NCI-H1436 (cell line): Measurements from ENCODE around the gene GLIS1.

Source experiments
- DNase-seq: peaks from one replicate; lab custom pipeline; 2025; lab: John Stamatoyannopoulos, UW

GLIS1 gene

DNA sequence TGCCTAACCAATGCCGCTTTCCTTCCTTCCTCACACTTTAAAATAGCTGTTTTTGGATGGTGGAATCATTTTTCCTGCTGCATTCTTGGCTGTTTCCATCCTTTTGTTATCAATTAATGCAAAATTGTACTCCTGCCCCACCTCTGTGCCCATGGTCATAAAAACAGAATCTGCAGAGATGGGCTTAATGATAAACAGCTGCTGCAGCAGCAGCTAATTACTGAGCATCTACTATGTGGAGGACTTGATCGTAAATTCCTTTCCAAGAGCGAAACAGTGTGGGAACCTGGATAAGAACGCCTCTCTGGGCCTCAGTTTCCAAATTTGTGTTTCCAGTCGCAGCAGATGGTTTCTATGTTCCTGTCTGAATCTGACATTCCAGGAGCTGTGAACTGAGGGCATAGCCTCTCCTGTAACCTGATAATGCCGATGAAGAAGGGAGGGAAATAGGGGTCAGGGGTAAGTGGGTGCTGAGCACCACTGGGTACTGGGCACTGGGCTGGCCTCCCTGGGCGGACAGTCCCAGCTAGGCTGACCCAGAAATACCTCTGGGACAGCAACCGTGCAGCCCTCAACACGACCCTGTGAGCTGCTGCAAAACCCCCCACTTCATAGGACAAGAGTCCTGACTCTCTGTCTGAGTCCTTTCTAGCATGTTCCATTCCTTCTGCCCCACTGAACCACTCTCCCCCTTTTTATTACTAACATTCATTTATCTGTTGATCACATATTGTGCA is 158.1 kb downstream of the GLIS1 start:
- DNase-seq, result no peak

DNA sequence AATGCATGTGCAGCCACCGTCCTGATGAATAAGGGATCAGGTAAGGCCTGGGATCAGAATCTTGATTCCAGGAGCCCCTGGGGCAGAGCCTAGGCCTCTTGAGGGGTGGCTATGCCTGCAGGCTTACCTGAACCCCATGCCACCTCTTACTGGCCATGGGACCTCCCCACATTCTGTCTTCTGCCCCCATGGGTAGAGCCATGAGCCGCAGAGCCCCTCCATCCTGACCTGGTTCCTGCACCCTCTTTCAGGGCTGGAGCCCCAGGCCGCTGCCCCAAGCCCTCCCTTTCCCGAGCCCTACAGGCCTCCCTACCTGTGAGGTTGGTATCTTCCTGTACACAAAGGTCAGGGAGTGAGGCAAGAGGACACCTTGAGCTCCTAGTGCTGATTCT is 159.0 kb downstream of the GLIS1 start:
- DNase-seq, result no peak

DNA sequence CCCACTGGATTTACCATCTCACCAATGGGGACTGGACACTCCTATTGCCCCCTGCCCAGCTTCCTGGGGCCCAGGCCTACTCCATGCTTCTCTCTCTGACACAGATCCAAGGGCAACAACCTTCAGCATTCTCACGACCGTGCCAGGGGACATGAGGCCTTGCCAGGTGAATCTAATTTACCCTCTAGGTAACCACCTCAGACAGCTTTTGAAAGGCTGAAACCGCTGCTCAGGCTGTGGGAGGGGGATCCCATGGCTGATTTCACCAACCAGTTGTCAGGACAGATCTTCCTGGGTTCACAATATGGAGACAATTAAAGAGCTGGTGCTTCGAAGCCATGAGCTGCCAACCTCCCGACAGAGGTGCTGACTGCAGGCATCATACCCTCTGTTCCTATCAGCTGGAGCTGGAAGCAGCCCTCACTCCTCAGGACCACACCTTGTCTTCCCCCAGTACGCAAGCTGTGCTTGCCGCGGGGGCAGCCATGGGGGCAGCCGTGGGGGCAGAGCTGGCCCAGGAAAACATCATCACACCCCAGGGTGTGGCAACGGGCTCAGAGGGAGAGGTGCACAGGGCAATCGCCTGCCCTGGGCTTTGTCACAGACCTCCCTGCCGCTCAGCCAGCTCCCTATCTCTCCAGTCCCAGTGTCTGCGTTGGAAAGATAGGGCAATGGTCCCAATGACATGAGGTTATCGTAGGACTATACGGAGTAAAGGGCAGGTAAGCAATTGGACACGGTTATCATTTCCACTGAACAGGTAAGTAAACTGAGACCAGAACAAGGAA is 159.5 kb downstream of the GLIS1 start:
- no peak for DNase-seq

DNA sequence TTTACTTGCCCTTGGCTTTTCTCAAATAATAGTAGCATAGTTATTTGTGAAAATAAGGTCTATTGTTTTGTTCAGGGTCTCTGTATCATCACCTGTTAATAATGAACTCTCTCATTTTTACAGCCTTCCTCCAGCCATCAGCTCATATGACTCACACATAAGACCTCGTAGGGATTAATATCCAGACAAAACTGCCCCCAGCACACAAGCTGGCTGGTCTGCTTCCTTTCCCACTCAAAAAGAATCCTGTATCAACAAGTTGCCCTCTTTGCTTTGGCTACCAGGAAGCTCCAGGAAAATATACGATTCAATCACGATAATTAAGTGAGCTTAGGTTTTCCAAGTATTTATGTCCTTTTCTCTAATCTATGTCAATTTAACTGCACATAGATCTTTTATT is 160.6 kb downstream of the GLIS1 start:
- DNase-seq, result no peak

DNA sequence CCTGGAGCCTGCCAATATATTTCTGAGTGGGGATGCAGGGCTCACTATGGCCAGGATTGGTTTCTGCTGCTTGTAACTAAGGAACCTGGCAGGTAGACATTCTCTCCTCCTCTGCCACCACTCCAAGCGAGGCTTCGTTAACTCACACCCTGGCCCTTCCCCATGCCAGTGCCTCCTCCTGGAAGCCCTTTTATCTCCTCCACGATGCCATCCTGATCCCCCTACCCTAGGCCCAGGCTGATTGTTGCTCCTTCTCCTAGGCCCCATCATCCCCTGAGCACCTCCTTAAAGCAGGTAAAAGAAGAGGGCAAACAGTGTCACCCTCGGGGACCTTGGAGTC is 161.2 kb downstream of the GLIS1 start:
- no peak for DNase-seq

DNA sequence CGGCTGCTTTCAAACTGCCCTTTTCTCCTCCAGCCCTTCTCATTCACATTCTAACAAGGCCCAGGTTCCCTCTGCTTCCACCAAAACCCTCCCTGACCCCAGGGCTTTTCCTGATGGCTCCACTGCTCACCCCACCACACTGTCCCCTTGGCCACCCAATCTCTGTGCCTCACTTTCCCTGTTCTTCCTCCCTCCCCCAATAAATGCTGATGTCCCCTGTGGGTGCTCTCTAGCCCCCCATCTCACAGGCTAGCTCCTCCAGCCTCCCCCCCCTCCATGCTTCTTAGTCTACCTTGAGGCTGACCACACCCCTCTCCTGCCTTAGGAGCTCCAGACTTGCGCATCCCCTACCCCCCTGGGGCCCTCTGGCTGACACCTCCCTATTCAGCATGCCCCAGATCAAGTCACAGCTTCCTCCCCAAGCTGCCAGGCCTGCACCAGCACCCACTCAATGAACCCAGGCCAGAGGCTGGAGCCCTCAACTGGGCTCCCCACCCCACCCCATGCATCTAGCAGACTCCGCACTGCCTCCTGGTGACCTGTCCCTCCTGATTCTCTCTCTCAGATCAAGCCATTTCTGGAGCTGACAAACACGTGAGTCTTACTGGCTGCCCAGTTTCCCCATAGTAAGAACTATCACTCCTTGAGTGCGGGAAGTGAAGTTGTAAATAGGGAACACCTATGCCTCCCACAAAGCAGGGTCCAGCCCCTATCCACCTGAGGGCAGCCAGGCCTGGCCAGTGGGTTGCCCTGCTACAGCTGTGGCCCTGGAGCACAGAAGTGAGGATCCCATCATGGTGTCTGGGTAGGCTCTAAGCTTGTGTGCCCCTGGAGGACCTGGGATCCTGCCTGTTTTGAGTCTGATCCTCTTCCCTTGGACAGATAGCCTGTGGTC is 161.9 kb downstream of the GLIS1 start:
- no peak for DNase-seq

DNA sequence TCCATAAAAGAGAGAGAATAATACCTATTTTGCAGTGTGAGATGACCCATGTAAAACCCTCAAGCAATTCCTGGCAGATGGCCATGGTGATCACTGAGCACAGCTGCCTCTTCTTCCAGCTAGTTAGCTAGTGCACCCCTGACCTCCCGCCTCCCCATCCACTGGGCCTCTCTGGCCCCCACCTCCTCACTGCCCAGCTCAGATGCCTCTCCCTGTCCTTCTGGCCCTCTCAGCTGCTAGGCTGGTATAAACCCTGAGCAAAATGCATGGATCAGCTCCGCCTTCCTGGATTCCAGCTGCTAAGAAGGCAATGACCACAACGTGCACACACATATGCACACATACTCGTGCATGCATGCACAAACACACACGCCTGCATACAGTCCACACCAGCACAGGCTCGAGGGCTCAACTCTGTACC is 162.6 kb downstream of the GLIS1 start:
- DNase-seq, result no peak

DNA sequence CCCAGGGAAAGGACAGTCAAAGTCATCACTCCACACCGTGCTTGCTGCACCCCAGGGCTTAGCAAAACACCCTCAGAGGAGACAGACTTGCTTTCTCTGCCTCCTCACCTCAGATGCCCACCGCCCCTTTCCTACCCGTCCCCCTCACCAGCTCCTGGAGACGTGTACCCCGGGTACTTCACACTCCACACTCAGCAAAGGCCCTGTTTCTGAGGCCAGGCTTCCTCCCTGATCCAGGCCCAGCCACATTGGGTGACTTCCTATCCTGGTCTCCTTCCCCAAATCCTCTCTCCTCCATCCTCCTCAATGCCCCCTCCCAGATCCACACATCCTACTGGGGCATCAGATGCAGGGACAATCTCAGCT is 163.0 kb downstream of the GLIS1 start:
- DNase-seq, result no peak

DNA sequence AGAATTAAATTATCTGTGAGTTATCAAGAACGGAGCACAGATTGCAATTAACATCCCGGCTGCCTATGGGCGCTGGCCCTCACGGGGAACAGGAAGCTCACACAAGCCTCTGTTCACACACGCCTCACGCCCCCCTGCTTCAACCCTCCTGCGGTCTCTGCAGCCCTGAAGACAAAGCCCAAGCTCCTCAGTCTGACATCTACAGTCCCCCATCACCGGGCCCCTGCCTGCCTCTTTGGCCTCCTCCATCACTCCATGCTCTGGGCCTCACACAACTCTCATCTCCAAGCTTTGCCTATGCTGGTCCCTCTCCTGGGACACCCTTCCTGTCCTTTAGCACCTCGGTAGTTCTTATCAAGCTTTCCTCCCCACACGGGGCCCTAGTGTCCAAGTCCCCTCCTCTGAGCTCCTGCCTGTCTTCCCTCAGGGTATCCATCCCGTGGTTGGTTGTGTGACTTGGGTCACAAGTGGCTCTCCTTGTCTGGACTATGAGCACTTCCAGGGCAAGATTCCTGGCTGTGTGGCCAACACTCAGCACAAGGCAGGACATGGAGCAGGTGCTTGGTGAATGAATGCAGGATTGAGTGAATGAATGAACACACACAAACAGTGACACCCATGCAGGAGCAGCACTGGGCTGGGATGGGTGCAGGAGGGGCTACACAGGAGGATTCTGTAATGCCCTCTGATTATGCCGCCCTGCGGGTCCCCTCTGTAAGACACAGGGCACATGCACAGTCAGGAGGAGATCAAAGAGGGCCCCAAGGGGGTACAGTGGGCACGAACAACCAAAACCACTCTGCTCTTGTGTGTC is 163.6 kb downstream of the GLIS1 start:
- no peak for DNase-seq

DNA sequence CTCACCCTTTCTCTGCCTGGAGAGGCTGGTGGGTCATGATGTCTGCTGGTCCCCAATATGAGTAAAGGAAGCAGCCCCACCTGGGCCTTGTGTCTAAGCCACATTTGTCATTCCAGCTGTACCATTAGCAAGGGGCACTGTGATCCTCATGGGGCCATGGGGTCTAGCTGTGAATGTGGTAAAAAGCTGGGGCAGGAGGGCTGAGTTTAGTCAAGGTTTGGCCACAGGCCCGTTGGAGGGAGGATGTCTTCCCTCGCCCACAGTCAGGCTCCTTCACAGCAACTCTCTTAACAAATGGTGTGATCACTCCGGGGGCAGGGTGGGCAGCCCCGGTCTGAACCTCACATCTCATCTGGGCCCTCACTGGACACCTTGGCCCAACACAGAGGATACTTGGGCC is 164.3 kb downstream of the GLIS1 start:
- DNase-seq, result no peak

DNA sequence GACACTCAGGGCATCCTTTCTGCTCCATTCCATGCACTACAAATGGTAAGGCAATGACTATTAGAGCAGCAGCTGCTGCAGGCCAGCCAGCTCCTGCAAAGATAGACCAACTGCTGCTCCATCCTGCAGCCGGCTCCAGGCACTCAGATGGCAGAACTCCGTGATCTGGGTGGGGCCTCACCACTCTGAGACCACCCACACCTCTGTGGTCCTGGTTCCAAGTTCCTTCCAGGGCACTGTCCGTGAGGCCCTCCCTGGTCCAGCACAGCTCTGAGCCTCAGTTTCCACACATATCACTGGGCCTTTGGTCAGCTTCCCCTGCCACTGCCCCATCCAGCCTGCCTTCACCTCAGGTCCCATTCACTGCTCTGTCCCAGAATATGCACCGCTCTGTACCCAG is 165.0 kb downstream of the GLIS1 start:
- DNase-seq, result no peak

DNA sequence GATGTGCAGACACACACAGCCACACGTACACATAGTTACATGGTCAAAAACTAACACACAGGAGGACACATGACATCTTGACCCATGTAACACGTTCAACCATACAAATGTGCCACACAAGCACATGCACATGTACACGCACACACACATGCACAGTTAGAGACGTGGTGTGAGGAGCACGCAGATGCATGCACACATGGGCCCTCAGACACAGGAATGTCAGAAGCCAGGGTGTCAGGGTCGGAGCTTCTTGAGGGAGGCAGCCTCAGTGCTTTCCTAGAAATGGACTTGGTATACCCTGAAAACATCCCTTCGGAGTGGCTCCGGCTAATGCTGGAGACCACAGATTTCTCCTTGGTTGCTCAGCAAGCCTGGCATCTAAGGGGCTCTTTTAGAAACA is 165.4 kb downstream of the GLIS1 start:
- DNase-seq, result no peak

DNA sequence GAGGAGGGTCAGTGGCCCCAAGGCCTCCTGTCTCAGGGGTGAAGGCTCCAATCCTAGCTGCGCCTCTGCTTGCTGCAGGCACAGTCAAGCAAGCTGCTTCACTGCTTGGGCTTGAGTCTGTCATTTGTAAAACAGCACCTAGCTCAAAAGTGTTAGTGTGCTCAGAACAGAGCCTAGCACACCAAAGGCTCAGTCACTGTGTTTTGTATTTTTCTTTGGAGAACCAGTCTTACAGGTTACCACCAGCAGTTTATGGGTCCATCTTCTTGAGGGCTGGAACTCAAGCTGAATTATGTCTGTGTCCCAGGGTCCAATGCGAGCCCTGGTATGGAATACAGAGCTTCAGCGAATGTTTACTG is 166.2 kb downstream of the GLIS1 start:
- DNase-seq, result no peak

DNA sequence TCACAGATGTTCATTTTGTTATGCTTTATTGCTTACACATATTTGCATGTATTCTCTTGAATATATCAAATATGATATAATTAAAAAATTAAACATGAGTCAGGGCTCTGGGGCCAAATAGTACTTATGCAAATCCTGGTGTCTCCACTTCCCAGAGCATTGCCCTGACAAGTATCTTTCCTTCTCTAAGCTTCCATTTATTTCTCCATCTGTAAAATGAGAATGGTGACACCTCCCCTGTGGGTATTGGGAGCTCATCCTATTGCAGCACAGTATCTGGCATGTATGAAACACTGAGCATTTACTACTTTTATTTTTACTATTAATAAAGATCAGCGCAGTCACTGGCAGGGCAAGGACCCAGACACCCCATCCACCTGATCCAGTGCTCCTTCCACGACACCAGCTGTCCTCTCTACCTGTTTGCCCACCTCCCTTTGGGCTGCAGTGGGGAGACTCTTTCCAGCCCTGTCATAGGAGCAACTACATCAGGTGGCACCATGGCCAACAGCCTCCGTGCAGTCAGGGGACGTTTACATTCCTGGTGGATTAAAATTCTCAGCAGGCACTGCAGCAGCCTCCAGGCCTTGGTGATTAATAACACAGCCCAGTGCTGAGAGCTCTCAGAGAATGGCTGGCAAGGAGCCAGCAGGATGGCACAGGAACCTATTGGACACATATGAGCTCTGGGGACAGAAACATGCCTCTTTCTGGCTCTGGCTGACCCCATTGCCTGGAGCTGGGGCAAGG is 166.7 kb downstream of the GLIS1 start:
- peak; percentile 47 for DNase-seq

DNA sequence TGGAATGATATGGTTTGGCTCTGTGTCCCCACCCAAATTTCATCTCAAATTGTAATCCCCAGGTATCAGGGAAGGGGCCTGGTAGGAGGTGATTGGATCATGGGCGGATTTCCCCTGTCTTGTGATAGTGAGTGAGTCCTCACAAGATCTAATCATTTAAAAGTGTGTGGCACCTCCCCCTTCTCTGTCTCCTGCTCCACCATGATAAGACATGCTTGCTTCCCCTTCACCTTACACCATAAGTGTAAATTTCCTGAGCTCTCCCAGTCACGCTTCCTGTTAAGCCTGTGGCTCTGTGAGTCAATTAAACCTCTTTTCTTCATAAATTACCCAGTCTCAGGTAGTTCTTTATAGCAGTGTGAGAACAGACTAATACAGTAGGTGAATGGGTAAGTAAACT is 170.4 kb downstream of the GLIS1 start:
- no peak for DNase-seq

DNA sequence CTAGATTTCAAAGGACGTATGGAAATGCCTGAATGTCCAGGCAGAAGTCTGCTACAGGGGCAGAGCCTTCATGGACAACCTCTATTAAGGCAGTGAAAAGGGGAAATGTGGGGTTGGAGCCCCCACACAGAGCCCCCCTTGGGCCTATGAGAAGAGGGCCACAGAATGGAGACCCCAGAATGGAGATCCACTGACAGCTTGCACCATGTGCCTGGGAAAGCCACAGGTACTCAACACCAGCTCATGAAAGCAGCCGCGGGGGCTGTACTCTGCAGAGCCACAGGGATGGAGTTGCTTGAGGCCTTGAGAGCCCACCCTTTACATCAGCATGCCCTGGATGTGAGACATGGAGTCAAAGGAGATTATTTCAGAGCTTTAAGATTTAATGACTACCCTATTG is 171.1 kb downstream of the GLIS1 start:
- DNase-seq, result no peak

DNA sequence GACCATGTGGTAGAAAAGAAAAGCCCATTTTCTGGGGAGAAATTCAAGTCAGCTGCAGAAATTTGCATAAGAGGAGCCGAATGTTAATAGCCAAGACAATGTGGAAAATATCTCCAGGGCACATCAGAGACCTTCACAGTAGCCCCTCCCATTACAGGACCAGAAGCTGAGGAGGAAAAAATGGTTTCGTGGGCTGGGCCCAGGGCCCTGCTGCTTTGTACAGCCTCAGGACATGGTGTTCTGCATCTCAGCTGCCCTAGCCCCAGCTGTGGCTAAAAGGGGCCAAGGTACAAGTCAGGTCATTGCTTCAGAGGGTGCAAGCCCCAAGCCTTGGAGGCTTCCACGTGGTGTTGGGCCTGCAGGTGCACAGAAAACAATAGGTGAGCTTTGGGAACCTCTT is 171.5 kb downstream of the GLIS1 start:
- DNase-seq, result no peak

DNA sequence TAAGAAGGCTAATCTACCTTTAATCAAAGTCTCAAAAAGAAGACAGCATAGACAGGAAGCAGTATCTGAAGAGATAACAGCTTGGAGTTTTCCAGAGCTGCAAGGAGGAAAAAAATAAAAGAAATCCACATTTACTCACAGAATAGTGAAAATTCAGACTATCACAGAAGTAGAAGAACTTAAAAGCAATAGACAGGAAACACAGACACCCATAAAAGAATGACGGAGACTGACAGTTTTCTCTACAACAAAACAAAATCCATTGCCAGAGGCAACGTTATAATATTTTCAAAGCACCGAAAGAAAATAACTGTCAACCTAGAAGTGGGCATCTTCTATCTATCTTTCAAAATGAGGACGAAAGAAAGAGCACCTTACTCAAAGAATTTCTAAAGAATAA is 175.4 kb downstream of the GLIS1 start:
- DNase-seq, result no peak

DNA sequence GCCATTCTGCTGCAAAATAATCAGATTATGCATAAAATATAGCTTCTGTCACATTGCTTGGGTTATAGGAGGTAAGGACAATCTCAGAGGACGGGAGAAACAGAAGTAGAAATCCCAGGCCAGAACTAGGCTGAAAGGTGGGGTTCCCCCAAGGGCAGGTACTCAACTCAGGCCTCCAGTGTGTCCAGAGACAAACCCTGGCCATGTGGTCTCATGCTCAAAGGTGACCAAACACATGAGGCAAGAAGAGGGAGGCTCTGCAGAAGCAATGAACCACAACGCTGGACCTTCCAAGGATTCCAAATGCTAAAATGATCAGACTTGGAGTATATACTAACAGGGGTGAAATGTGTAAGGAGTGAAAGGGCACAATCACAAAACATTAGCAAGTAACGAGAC is 176.0 kb downstream of the GLIS1 start:
- no peak for DNase-seq

DNA sequence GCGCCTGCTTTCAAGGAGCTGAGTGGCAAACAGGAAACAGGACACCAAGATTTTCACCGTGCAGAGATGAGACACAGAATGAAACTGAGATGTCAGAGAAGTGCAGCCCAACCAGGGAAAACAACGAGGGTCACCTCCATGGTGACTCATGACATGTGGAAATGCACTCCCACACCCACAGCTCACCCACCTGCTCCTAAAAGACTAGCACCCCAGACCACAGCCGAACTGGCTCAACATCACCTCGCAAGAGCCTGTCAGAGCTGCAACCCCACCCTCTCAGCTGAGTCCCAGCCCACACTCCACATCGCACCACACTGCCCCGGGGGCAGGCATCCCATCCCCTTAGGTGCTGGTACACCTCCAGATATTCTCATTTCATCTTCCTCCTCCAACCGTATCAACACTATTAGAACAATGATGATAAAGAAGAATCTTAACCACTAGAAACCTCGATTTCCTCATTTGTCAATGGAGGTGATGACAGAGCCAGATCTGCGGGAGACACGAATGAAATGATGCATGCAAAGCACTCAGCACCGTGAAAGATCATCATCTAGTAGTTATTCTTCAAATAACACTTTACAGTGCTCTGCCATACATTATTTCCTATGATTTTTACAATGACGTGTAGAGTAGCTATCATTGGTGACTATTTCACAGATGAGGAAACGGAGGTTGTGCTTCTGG is 176.5 kb downstream of the GLIS1 start:
- no peak for DNase-seq
